ENCODE results near the gene CXCR6.

CXCR6 gene

DNA sequence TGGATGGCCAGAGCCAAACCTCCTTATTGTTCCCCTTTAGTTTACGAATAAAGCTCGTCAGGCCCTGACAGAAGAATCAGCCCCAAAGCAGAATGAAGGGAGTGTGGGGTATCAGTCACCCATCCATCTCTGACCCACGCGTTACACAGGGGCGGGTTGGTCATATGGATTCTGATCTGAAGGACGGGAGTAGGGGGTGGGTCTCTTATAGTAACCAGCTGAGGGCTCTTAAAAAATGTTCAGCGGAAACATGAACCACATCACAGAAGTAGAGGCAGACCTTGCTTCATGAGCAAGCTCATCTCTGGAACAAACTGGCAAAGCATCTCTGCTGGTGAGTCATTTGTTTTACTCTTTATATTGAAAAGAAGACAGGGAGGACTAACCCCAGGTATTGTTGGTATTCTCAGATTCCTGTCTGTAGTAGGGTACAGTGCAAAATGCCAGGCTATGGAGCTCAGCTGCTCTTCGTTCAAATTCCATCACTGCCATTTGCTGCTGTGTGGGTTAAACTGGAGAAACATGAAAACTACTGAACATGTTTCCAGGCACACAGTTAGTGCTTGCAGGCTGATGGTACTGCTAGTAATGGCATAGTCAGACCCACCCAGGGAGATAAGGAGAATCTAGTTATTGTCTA lies at the start of gene CXCR6:
TSS of gene CXCR6 (plus strand) at position 258 of the 640 bp plus-strand sequence. CDS start 3,018 bp downstream, outside the sequence.
- DNase-seq: no peak

DNA sequence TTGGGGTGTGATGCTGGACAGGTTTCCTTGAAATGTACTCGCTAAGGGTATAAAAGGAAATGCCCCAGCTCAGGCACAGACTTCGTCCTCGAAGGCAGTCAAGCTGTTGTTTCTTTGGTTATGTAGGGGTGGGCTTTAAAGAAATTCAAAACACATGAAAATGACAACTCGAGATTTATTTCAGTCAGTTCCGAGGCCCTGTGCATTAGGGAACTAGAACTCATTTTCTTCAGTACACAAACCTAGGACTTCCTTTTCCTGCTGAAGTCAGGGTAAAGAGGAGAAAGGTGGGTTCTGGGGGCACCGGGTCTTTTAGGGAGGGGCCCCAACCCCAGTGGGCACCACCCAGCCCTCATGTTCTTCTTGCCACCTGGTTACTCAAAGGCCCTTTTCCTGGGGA lies 49.2 kb upstream of the CXCR6 start:
- DNase-seq: no peak

DNA sequence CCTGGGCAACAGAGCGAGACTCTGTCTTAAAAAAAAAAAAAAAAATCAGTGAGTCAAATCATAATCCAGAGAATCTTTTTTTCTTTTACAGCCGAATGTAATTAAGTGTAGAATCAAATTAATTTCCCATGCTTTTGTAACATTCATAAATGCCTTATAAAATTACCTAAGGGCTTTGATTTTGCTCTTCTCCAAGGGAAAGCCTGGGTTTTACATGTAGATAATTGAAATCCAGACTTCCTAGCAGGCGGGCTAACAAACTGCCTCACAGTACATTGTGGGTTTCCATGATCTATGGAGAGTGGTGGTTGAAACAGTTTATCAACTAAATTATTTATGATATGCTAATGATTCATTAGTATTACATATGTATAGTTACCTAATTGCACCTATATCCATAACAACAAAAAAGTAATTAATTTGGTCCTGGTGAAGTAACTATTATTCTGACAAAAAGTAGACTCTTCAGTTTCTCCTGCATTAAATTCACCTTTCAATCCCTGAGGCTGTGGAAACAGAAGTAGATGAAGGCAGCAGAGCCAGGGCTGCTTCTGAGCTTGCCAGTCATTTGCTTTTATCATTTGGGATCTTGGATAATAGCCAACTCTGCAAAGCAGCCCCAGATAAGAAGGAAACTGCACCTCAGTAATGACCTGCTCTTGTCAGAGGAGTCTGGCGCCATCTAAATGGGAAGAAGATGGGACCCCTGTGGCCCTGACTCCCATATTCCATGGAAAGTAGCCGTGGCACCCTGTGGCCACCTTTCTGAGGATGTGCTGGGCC lies 47.4 kb upstream of the CXCR6 start:
- DNase-seq: no peak

DNA sequence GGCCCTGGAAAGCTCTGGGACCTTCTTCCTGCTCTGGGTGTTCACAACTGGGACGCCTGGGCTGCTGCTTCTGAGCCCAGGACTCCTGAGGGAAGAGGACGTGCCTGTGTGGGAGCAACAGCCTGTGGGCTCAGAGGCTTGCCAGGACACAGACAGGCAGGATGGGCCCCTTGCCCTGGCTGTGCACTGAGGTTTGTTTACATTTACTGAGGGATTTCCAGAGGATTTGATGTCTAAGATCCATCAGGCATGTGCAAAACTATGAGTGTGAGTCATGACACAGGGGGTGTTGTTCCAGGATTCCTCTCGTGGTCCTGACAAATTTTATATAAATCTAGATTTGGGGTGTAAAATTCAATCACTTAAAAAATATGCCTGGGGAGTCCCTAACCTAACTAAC lies 46.3 kb upstream of the CXCR6 start:
- DNase-seq: no peak

DNA sequence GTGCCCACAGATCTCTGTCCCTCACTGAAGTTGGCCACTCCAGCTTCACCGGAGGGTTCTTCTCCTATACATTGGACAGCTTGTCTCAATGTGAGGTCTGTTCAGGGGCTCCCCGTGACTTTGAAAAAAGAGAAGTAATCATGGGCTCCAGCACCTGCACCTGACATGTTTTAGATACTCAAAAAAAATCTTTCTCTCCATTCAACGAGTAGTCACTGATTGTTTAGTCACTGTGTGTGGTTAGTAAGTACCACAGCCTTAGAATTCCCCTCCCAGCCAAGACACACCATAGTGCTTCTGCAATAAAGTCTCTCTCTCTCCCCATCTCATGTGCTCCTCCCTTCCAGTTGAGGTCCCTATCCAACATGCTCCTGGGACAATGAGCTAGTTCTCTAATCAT lies 38.3 kb upstream of the CXCR6 start:
- DNase-seq: no peak

DNA sequence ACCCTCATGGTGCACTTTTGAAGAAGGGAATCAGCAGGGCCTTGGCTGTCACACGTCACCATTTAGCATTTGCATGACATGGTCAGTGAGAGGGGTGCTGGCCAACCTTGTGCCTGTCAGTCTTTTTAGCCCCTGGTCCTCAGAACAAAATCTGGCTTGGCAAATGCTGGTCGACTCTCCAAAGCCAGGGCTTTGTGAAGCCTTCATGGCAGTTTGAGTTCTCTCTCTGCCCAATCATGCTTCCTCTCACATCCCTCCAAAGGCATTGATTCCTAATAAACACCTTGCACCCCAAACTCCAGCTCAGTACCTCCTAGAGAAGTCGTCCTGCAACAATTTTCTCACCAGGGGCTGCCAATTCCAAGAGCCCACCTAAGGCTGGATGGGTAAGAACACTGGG lies 37.5 kb upstream of the CXCR6 start:
- DNase-seq: no peak

DNA sequence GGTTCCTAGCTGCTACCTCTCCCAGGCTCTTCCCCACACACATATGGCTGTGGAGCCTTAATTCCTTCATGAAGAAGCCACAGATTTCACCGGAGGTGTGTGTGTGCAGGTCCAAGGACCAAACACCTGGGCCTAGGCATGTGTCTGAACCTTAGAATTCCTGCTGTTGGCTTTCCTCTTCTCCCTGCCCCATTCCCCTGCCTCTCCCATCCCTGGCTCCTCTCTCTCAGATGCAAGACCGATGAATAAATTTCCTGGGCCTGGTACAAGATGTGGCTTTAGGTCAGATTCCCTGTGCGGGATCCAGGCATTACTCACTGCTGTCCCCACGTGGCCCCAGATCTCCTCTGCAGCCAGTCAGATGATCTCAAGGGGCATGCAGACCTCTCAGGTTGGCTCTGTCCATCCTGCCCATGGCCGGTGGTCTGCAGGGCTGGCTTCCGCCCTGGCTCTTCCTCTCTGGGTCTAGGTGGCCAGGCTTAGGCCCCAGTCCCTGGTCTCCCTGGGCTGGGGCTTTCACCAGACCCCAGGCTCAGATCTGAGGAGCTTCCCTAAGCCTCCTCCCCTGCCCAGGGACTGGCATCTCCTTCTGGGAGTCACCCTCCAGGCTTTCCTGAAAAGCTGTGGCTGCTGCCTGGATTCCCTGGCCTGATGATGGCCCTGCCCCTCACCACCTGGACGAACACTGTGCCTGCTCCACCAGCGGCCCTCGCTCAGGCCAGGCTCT lies 36.4 kb upstream of the CXCR6 start:
- DNase-seq: no peak

DNA sequence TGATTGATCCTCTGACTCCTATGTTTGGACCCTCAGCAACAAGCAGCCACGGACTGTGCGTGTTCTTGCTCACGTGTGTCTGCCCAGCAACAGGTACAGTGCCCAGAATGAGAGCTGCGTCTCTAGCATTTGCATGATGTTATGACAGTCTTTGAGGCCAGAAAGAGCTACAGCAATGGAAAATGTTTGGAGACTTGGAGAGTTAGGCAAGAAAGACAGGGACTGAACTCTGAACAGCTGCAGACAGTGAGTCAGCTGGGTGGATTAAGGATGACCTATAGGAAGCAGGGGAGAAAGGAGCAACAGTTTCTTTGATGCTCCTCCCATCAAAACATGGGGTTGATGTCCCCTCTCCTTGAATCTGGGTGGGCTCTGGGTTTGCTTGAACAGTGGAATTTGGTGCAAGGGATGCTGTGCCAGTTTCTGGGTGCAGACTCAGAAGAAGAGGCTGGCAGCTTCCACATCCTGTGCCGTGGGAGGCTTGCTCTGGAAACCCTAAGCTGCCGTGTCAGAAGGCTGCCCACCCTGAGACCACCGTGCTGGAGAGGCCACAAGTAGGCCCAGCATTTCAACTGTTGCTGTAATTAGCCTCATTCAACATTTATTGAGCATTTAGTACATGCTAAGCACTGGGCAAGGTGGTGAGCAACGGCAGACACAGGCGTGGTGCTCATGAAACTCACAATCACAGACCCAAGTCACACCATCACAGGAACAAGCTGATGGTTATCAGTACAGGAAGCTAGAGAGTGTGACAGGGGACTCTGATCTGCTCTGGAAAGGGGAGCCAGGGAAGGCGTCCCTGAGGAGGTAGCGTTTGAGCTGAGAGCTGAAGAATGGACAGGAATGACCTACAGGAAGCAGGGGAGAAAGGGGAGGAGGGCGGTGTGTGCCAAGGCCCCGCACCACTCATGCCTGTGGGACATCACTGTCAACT lies 35.2 kb upstream of the CXCR6 start:
- DNase-seq: no peak

DNA sequence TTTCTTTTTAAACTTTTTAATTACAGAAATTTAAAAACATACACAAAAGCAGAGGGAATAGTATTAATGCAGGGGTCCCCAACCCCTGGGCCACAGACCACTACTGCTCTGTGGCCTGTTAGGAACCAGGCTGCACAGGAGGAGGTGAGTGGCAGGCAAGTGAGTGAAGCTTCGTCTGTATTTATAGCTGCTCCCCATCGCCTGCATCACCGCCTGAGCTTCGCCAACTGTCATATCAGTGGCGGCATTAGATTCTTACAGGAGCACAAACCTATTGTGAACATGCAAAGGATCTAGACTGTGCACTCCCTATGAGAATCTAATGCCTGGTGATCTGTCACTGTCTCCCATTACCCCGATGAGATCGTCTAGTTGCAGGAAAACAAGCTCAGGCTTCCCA lies 34.5 kb upstream of the CXCR6 start:
- no peak for DNase-seq

DNA sequence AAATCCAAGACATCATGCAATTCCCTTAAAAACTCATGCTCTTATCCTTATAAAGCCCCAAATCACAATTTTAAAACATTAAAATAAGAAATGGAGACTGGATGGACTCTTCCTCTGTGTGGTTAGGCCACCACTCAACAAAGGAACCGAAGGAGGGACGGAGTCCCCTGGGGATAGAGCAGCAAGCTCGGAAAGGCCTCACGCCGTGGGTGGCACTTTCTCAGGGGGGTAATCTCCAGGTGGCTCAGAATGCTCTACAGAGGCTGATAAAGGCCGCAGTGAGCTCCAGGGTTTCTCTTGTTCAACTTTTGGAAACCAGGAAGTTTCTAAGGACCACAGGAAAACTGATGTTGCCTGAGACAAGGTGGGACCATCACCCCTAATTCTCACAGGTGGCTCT lies 33.7 kb upstream of the CXCR6 start:
- DNase-seq: no peak

DNA sequence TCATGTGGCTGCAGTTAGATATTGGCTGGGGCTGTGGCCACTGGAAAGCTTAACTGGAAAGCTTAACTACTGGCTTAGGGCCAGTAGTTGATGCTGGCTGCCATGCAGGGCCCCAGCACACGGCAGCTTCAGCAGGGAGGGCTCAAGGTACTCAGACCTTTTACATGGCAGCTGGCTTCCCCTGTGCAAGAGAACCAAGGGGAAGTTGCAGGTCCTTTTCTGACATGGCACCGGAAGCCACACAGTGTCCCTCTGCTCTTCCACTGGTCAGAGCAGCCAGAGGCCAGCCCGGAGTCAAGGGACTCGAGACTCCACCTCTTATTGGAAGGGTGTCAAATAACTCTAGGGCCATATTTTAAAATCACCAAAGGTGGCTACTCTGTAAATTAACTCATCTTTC lies 32.4 kb upstream of the CXCR6 start:
- DNase-seq: no peak

DNA sequence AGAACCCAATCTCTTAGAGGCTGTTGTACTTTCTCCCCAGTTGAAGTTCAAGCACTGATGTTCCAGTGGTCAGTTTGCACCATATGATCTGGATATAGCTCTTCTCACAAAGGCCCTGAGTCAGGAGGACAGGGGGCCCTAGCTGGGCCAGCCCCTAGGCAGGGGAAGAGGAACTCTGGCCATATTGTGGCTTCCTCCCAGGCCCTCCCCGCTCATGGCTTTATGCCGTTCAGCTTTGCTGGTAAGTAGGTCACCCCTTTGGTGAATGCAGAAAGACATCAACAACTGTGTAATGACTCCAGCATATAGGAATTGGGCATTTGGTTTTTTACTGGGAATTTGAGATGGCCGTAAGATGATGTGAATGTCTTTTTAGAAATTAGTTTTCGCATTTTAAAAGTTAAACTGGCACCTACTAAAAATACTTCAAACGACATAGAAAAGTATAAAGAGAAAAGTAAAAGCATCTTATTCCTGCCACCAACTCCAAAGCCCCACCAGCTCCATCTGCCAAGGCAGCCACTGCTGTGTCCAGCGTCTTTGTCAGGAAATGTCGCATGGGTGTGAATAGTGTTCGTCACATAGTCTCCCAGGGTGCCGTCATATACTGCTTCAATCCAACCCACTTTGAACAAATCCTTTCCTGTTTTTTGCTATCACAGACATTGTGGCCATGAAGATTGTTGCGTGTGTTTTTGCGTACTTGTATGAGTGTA lies 31.6 kb upstream of the CXCR6 start:
- no peak for DNase-seq

DNA sequence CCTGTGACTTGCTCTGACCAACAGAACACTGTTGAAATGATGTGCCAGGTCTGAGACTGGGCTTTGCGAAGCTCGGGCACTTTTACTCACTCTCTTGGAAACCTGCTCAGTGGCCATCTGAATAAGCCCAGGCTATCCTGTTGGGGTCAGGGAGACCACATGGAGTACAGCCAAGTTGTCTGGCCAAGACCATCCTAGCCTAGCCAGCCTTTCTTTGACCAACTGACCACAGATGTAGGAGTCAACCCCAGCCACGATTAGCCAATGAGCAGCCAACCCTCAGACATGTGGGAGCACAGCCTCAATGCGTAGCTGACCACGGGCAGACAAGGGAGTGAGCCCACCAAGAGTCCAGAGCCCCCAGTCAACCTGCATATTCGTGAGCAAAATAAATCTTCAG lies 30.8 kb upstream of the CXCR6 start:
- DNase-seq: no peak

DNA sequence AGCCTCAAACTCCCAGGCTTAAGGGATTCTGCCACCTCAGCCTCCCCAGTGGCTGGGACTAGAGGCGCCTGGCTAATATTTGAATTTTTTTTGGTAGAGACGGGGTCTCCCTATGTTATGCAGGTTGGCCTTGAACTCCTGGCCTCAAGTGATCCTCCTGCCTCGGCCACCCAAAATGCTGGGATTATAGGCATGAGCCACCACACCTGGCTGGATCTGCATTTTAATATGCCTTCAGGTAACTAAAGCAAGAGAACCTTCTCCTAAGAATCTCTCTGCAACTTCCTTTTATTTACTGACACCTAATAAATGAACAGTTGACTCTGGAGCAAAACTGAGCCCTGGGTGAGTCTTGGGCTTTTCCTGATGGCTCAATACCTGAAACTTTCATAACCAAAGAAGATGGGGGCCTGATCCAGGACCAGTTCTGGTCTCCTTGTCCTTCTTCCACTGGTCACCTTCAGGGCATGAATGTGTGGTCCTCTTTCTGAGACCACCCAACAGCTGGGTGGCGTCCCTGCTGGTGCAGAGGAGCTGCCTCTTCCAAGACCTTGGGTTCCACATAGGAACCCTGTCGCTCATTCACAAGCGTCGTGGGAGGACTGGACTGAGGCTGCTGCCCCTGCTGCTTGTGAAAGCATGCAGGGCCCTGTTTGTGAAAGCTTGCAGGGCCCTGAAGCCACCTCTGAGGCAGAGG lies 28.8 kb upstream of the CXCR6 start:
- DNase-seq: no peak

DNA sequence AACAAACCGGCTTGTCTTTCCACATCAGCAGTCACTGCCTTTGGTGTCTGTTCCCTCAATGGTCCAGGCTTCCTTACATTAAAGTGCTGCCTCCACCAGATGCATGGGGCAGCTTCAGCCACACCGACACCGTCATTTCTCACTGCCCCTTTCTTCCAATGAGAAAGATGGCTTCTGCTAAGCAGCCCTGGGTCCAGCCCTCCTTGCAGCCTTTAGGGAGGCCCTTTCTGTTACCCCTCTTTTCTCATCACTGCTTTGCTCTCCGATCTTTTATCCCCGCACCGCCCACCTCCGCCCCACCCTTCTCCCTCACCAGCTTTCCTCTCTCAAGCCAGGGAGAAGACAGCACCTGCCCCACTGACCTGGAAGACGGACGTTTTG lies 28.2 kb upstream of the CXCR6 start:
- DNase-seq: no peak

DNA sequence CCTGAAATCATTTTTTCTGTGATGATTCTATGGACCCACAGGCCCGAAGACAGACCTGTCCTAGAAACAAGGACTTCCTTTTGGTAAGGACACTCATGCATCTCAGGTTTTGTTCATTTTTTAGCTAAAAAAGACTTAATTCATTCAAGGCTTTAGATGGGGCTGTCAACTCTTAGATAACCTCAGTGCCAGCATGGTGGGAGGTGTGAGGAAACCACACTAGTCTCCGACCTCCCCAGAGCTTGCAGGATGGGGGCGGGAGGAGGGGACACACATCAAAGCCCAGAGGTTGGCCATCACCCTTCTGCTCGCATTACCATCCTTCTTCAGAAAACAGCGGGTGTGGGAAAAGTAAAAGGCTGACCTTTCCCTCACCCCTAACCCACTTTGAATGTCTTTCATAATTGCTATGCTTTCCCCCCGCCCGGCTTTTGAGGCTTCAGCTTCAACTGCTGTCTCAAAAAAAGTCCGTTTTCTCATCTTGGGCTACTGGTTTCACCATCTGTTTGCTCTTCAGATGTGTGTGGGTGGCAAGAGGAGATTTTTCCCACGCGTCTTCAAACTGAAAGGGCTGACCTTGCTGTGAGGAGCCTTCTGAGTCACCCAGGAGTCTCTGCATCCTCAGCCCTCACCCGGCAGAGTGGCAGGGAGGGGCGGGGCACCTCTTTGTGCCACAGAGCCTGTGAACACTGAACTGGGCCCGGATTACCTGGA lies 27.6 kb upstream of the CXCR6 start:
- no peak for DNase-seq

DNA sequence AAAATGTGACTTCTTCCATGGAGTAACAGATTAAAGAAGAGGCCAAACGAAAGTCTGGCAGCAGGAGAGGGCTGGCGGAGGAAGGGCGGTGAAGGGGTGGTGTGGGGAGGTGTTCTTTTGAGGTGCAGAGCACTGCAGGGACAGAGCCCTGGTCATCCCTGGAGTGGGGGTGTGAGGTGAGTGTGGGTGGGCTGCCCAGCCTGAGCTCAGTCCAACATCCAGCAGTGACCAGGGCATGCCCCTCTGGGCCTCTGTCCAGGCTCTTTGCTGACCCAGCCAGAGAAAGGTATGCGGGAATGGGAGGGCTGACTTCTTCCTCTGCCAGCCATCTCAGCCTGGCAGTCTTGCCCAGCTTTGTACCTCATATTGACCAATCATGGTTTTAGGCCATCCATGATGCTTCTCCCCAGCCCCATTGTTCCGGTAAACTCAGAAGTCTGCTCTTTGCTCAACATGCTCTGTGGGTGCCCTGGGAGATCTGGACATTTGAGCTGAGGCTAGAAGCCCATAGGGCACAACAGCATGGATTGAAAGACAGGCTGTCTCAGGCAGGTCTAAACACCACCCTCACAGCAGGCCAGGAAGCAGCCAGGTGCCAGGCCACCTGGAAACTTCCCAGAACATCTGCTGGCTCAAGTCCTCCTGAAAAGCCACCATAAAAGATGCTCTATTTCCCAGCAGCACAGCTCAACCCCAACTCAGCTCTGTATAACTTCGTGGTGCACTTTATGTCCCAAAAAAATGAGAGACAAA lies 25.9 kb upstream of the CXCR6 start:
- no peak for DNase-seq

DNA sequence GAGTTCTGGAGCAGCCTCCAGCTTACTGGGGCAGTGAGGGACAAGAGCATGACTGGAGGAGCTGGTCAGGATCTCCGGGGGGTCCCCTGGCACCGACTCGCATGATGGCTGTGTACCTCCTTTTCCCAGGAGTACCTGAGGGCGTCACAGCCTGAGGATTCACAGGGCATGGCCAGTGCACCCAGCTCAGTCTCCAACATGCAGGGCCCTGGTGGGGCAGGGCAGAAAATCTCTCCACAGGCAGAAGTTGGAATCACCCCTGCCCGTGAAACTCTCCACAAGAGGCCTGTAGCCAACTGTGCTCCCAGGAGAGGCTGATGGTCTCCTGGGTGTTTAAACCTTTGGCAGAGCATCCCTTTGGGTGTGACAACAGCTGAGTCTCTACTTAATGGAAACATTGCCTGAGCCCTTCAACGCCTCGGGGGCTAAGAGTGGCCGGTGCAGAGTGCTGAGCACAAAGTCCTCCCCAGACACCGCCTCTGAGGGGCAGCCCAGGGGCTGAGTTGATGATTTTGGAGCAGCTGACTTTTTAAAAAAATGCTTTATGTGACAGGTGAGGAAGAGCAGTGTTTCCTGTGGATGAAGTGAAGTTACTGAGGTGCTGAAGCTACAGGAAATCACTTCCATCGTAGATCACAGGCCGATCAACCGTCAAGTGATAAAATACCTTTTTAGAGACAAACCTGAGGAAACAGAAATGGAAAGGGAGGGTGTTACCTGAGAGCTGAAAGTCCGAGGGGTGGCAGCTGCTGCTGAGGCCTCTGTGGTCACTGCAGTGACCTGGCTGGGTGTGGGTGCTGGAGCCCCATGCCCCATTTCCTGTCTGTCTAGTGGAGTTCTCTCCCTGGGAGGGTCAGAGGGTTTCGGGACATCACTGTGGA lies 21.9 kb upstream of the CXCR6 start:
- DNase-seq: no peak

DNA sequence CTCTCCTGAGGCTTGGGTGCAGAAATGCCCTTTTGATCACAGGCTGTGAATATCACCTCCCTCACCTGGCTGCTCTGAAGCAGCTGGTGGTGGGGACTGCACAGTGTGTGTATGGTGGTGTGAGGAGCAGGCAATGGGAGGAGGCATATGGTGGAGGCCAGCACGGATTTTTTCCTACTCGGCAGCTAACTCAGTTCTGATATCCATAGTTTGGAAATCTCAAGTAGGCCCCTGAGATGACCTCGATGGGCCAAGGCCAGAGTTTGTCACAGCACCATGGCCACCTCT lies 21.3 kb upstream of the CXCR6 start:
- no peak for DNase-seq

Measured in NCI-H774 (cell line).